Measurements from ENCODE around the gene MAVS. TPM values are rescaled to one million over a fixed set of nuclear protein-coding genes. Genes with fewer than 3 reads are reported as not detected.

The MAVS gene
- total RNA-seq, 4 donors from 2014 or later: 17.2 to 28.2 (median 27.1) TPM

DNA sequence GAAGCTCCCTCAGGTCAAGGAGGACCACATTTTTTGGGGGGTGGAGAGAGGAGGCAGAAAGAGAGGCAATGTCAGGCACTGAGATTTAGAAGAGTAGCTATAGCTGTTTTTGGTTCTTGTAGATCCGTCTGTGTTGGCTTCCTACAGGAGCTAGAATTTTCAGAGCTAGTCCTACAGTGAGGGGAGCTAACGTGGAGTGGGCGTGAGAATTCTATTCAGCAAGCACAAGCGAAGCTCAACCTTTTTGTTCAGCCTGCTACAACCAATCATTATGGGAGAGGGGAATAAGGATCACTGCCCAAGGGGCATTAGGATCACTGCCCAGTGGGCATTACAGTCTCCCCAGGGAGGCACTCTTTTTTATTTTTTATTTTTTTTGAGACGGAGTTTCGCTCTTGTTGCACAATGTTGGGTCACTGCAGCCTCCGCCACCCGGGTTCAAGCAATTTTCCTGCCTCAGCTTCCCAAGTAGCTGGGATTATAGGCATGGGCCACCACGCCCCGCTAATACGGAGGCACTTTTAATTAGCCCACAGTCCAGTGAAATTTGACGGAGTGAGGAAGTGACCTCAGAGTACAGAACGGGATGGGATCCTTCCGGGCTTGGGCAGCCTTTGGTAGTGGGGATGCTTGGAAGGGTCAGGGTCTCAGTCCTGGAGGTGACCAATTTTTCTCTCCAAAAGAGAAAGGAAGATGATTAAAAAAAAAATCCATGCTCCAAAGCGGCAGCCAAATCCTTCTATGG is 41.4 kb downstream of the MAVS start:
- intact Hi-C loops (cut with DNase I; ENCODE audit: low total_unique reads): no loop called here
- no peak for DNase-seq (ENCODE audit: low spot score in 2 of 2)
- 17 to 20% methylated on average over 15 of the region's 15 CpGs for whole genome bisulfite sequencing, 2 donors
- peak overlapping the region; percentile 77 for H3K4me3 ChIP-seq (ENCODE audit: low read depth, poor library complexity, severe bottlenecking)
- no peak for TF ChIP-seq POLR2A (IDR thresholded peaks at IDR 0.05)
- TF ChIP-seq, protein P1, sequence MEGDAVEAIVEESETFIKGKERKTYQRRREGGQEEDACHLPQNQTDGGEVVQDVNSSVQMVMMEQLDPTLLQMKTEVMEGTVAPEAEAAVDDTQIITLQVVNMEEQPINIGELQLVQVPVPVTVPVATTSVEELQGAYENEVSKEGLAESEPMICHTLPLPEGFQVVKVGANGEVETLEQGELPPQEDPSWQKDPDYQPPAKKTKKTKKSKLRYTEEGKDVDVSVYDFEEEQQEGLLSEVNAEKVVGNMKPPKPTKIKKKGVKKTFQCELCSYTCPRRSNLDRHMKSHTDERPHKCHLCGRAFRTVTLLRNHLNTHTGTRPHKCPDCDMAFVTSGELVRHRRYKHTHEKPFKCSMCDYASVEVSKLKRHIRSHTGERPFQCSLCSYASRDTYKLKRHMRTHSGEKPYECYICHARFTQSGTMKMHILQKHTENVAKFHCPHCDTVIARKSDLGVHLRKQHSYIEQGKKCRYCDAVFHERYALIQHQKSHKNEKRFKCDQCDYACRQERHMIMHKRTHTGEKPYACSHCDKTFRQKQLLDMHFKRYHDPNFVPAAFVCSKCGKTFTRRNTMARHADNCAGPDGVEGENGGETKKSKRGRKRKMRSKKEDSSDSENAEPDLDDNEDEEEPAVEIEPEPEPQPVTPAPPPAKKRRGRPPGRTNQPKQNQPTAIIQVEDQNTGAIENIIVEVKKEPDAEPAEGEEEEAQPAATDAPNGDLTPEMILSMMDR (IDR thresholded peaks at IDR 0.05): no peak

DNA sequence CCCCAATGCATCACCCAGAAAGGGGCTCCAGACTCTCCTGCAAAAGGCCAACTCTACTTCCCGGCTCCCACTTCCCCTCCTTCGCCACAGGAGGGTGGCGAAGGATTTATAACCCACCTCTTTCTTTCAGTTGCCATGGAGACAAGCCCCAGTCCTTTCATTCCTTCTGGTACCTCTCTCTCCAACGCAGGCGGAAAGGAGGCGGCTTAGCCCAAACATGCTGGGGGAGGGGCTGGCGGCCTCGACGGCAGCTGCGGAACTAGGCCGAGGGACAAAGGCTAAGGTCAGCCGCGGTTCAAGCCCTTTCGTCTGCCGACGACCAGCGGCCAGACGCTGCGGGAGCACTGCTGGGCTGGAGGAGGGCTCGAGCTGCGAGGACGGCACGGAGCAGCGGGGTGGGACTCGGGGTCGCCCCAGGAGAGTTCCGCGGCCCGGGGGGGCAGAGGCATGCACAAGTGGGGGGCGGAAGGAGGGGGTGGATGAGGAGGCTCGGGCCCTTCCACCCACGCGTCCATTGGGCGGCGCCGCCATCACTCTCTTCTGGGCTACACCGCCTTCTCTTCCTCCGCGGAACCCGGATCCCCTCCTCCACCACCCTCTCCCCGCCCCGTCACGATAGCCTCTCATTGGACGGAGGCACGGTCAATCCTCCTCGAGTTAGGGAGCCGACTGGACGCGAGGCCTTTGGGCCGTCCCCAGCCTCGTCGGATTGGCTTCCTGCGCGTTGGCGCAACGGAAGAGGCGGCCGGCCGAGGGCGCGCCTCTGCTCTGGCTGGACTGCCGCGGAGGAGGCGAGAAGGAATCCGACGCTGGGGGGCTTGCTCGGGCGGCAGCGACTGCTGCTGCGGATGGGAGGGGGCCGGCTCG is 42.2 kb downstream of the MAVS start, which contains the start of gene PANK2:
Gene PANK2, plus strand, starts transcription at position 766 of the 867 bp plus-strand sequence.
- H3K4me3 ChIP-seq (ENCODE audit: low read depth, poor library complexity, severe bottlenecking): peak within 1 kb of the TSS; percentile 84
- TF ChIP-seq, protein P1 (IDR thresholded peaks at IDR 0.05): peak in 1 of 3 donors; percentile 64
- TF ChIP-seq POLR2A (IDR thresholded peaks at IDR 0.05): peak in 1 of 2 donors; percentile 89
- intact Hi-C loops (cut with DNase I; ENCODE audit: low total_unique reads): no loop called here
- peak; percentile 99 to 100 for DNase-seq (ENCODE audit: low spot score in 2 of 2)
- 0 to 1% methylated on average over 33 to 70 of the region's 72 CpGs for WGBS, 2 donors

DNA sequence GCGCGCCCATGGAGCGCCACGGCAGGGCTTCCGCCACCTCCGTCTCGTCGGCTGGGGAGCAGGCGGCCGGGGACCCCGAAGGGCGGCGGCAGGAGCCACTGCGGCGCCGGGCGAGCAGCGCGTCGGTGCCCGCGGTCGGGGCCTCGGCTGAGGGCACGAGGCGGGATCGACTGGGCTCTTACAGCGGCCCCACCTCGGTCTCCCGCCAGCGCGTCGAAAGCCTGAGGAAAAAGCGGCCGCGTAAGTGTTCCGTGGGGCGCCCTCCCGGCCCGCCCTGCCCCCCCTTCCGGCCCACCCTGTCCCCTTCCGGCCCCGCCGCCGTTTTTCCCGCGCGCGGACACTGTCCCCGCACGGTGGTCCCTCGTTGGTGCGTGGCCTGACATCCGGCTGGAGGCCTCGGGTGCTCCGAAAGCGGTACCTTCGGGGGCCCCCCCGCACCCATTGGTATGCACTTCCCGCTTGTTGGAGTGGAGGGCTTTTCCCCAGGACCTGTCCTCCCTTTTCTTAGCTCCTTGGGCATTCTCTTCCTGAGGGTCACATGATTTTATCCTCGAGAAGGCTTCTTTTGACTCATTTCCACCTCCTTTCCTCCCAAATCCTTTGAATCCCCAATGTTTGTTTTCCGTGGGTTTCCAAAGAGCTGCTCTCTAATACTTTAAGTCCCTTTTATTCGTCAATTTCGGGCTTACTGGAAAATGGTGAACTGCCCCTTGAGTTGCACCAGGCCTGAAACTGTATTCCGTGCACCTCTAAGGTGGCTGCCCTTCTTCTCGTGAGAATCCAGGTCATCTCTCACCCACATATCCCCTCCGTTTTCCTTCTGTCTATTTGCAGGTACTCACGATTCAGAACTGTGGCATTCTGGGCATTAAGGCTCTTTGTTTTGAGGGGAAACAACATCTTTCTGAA is 43.1 kb downstream of the MAVS start:
- peak; percentile 43 to 89 for DNase-seq (ENCODE audit: low spot score in 2 of 2)
- 0 to 1% methylated on average over 53 to 68 of the region's 68 CpGs for WGBS, 2 donors
- intact Hi-C loops (cut with DNase I; ENCODE audit: low total_unique reads): no loop called here
- TF ChIP-seq, protein P1 (IDR thresholded peaks at IDR 0.05): no peak
- TF ChIP-seq POLR2A (IDR thresholded peaks at IDR 0.05): no peak
- H3K4me3 ChIP-seq (ENCODE audit: low read depth, poor library complexity, severe bottlenecking): peak overlapping the region; percentile 84

DNA sequence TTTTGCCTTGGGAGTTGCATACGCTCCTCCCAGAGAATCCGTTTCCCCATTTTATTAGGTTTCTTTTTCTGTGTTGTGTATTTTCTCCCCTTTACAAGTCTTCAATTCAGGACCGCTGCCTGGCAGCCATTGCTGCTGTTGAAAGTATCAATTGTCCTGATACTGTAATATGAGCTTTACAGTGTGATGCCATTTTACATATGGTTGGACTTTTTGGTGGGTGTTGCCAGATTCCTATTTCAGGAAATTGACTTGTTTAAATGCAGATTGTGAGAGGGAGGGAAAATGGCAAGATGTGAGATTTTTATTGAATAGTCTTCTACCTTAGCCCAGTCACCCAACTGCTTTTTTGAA is 43.7 kb downstream of the MAVS start:
- H3K4me3 ChIP-seq (ENCODE audit: low read depth, poor library complexity, severe bottlenecking): peak overlapping the region; percentile 84
- intact Hi-C loops (cut with DNase I; ENCODE audit: low total_unique reads): no loop called here
- no peak for DNase-seq (ENCODE audit: low spot score in 2 of 2)
- WGBS, 2 donors: 0 to 4% methylated on average over 3 of the region's 3 CpGs
- no peak for TF ChIP-seq POLR2A (IDR thresholded peaks at IDR 0.05)
- TF ChIP-seq, protein P1 (IDR thresholded peaks at IDR 0.05): no peak
